ENCODE results near the gene SIT1.

SIT1 gene

GRCh38 chr9:35652829-35653209 lies 2.1 kb upstream of the SIT1 start:
- TF ChIP-seq TAF1 (IDR thresholded peaks at IDR 0.05; ENCODE audit: borderline replicate concordance, insufficient read depth, low read length): no peak
- no peak for TF ChIP-seq REST (IDR thresholded peaks at IDR 0.05; ENCODE audit: insufficient read depth in 1 of 2, low read depth in 2 of 2, low read length in 2 of 2)
- TF ChIP-seq POLR2AphosphoS5 (IDR thresholded peaks at IDR 0.05; ENCODE audit: low read depth, low read length): no peak
- TF ChIP-seq SIN3A (IDR thresholded peaks at IDR 0.05; ENCODE audit: borderline replicate concordance, insufficient read depth, low read length): no peak
- no peak for TF ChIP-seq FOXP2 (optimal IDR thresholded peaks at IDR 0.05; ENCODE audit: borderline replicate concordance, extremely low read depth, extremely low read length, insufficient read depth)

- no peak for TF ChIP-seq TAF1 (IDR thresholded peaks at IDR 0.05; ENCODE audit: borderline replicate concordance, insufficient read depth, low read length)
- TF ChIP-seq SIN3A (IDR thresholded peaks at IDR 0.05; ENCODE audit: borderline replicate concordance, insufficient read depth, low read length): no peak
- TF ChIP-seq REST (IDR thresholded peaks at IDR 0.05; ENCODE audit: insufficient read depth in 1 of 2, low read depth in 2 of 2, low read length in 2 of 2): no peak
- no peak for TF ChIP-seq POLR2AphosphoS5 (IDR thresholded peaks at IDR 0.05; ENCODE audit: low read depth, low read length)
- TF ChIP-seq FOXP2 (optimal IDR thresholded peaks at IDR 0.05; ENCODE audit: borderline replicate concordance, extremely low read depth, extremely low read length, insufficient read depth): no peak
These were observed 1.5 kb upstream of the SIT1 start for GRCh38 chr9:35651956-35652828.

- TF ChIP-seq TAF1 (IDR thresholded peaks at IDR 0.05; ENCODE audit: borderline replicate concordance, insufficient read depth, low read length) (no peak), POLR2AphosphoS5 (IDR thresholded peaks at IDR 0.05; ENCODE audit: low read depth, low read length) (no peak), REST (IDR thresholded peaks at IDR 0.05; ENCODE audit: insufficient read depth in 1 of 2, low read depth in 2 of 2, low read length in 2 of 2) (no peak), FOXP2 (optimal IDR thresholded peaks at IDR 0.05; ENCODE audit: borderline replicate concordance, extremely low read depth, extremely low read length, insufficient read depth) (no peak), SIN3A (IDR thresholded peaks at IDR 0.05; ENCODE audit: borderline replicate concordance, insufficient read depth, low read length) (no peak)
These were observed 1.0 kb downstream of the SIT1 start for GRCh38 chr9:35649431-35650340.

GRCh38 chr9:35646533-35647265 lies 4.0 kb downstream of the SIT1 start:
- no peak for TF ChIP-seq REST (IDR thresholded peaks at IDR 0.05; ENCODE audit: insufficient read depth in 1 of 2, low read depth in 2 of 2, low read length in 2 of 2)
- no peak for TF ChIP-seq SIN3A (IDR thresholded peaks at IDR 0.05; ENCODE audit: borderline replicate concordance, insufficient read depth, low read length)
- TF ChIP-seq FOXP2 (optimal IDR thresholded peaks at IDR 0.05; ENCODE audit: borderline replicate concordance, extremely low read depth, extremely low read length, insufficient read depth): peak; percentile 63
- 0 out of 2 replicates have a peak, but pooled peaks have one; percentile 38 for TF ChIP-seq TAF1 (IDR thresholded peaks at IDR 0.05; ENCODE audit: borderline replicate concordance, insufficient read depth, low read length)
- TF ChIP-seq POLR2AphosphoS5 (IDR thresholded peaks at IDR 0.05; ENCODE audit: low read depth, low read length): peak; percentile 50; the same call in 1 of the 2 replicates
